ENCODE data around the gene KSR1.
A peak's percentile ranks its signal among the peaks of the same experiment; 100 is the strongest.

GRCh38 chr17:27480699-27481098 lies 24.5 kb downstream of the KSR1 start:
- TF ChIP-seq MAX (IDR thresholded peaks at IDR 0.05; ENCODE audit: low read depth, low read length) = no peak
- 0 out of 2 replicates have a peak, but pooled peaks have one; percentile 14 for TF ChIP-seq CREM (IDR thresholded peaks at IDR 0.05; ENCODE audit: low read depth)
- TF ChIP-seq CTCF (IDR thresholded peaks at IDR 0.05 in 2 of 3, conservative IDR thresholded peaks at IDR 0.05 in 1 of 3; ENCODE audit: control insufficient read depth in 2 of 3, extremely low read depth in 1 of 3, insufficient read depth in 1 of 3, low read depth in 3 of 3, low read length in 3 of 3) = no peak
- TF ChIP-seq POLR2A (IDR thresholded peaks at IDR 0.05; ENCODE audit: low read depth, low read length) = no peak
- peak in 1 of 2 experiments; percentile 28; a peak in 1 of 4 replicates for TF ChIP-seq IKZF2 (IDR thresholded peaks at IDR 0.05)

Measured in GM12878 (cell line).